GM19463 (cell line): ENCODE results near the gene WDR90.

Experiments
- ATAC-seq: cut with Tn5 transposase; IDR thresholded peaks from one replicate; pipeline ENCODE4 v1.9.1; 2021; ENCODE audit warnings: mild to moderate bottlenecking, moderate library complexity; ENCODE audit not compliant: unreplicated experiment

WDR90 gene

DNA sequence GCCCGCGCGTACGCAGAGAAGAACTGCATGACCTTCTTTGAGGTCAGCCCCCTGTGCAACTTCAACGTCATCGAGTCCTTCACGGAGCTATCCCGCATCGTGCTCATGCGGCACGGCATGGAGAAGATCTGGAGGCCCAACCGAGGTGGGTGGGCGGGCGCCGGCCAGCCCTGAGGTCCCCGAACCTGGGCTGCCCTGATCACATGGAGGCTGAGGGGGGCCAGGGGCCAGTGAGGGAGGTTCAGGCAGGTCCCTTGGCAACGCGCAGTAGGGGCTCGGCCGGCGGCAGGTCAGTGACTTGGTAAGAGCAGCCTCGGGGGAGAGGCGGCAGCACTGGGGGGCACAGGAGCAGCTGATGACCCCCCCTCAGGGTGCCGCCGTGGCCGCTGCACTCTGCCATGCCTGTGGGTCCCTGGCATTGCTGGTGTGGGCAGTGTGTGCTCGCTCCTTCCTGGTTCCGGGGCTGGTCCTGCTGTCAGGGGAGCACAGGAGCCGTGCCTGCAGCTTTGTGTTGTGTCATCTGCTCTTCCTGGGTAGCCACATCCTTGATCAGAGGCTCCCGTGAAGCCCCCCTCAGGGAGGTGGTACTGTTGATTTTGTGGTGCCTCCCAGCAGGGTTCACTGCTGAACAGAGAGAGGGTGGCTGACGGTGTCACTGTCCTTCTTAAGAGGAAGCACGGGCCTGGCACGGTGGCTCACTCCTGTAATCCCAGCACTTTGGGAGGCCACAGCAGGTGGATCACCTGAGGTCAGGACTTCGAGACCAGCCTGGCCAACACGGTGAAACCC is 23.0 kb upstream of the WDR90 start:
- ATAC-seq: no peak

DNA sequence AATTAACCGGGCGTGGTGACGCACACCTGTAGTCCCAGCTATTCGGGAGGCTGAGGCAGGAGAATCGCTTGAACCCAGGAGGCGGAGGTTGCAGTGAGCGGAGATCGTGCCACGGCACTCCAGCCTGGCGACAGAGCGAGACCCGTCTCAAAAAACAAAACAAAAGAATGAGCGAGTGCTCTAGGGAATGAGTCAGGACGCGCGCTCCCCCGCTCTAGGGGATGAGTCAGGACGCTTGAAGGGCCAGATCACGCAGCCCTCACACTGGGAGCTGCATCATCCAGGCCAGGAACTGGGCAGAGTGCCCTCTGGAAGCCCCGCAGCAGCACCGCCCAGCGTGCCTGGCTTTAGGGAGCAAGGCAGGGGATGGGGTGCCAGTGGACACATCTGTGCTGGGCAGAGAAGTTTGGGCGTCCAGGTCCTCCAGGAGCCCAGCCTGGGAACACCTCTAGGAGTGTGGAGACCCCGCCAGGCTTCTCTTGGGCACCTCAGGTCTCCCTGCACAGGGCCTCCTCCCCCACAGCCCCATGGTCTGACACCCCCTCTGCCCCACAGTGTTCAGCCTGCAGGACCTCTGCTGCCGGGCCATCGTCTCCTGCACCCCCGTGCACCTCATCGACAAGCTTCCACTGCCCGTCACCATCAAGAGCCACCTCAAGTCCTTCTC is 22.2 kb upstream of the WDR90 start:
- no peak for ATAC-seq

- no peak for ATAC-seq
Measured at GRCh38 chr16:627454-628239, 21.5 kb upstream of the WDR90 start.

GRCh38 chr16:628321-629061 is 20.7 kb upstream of the WDR90 start:
- ATAC-seq: no peak

DNA sequence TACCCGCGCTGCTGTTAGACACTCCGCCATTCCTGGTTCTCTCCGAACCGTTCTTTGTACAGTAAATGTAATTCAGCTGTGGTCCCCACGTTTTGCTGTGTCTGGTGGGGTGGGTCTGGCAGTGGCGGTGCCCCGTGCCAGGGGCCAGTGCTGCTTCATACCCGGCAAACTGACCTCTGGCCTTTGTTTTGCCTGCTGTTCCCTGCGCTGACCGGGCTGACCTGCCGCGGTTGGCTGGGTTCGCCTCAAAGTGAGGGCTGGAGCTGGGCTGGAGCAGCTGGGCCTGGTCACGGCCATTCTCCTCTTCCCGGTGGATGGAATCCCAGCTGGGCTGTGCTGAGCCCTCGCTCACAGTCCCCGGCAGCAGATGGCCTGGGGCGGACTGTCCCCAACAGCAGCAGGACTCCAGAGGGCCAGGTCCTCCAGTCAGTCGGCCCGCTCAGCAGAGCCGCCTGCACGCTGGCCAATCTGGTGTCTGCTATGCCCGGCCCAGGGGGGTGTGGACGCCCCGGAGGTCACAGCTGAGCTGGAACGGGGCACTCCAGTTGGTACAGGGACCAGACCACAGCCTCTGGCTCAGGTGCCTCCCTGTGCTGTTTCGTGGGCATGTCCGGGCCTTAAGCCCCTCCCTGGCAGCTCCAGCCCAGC is 19.9 kb upstream of the WDR90 start:
- no peak for ATAC-seq

- ATAC-seq: no peak
Measured at GRCh38 chr16:629833-630248, 19.3 kb upstream of the WDR90 start.

DNA sequence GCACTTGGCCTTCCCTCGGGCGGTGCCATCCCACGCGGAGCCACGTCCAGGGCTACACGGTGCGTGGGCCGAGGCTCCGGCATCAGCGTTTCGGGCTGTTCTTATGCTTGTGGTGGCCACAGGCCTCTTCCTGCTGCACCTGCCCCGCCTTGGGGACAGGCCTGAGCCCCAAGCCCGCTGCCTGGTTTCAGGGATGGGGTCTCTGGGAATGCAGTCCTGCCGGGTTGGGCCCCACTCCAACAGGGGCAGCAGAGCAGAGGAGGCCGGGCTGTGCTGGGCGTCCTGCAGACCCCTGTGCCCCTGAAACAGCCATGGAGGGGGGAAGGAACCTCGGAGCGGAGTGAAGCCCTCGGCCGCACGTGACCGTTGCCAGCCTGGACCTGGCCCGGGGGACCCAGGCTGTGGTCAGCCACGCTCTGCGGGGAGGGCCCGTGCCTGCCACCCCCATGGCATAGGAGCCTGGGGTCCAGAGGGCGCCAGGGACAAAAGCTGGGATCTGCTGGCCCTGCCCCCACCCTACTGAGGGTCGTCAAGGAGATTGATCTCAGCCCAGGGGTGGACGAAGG is 18.8 kb upstream of the WDR90 start:
- ATAC-seq: no peak

DNA sequence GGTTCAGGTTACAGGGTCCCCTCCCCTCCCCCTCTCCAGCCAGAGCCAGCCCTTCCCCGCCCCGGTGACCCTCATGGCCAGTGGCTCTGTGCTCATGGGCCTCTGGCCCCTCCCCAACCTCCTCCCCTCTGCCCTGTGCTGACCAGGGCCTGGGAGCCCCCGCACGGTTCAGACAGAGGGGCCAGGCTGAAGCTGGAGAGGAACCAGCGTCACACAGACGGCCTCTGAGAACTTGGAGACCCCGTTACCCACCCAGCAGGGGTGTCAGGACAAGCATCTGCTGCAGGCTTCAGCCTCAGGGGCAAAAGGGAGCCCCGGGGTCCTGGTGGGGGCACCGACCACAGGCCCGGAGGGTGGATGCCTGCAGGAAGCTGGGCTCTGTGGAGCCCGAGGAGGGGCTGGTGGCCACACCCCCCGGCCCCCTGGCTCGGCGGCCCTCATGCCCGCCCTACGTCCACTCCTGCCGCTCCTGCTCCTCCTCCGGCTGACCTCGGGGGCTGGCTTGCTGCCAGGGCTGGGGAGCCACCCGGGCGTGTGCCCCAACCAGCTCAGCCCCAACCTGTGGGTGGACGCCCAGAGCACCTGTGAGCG is 18.3 kb upstream of the WDR90 start, which contains the start of gene WFIKKN1:
TSS of gene WFIKKN1 (plus strand) at position 171 of the 591 bp plus-strand sequence. CDS start at position 440, 269 bp downstream.
- no peak for ATAC-seq

GRCh38 chr16:631808-632358 is 17.3 kb upstream of the WDR90 start:
- no peak for ATAC-seq

DNA sequence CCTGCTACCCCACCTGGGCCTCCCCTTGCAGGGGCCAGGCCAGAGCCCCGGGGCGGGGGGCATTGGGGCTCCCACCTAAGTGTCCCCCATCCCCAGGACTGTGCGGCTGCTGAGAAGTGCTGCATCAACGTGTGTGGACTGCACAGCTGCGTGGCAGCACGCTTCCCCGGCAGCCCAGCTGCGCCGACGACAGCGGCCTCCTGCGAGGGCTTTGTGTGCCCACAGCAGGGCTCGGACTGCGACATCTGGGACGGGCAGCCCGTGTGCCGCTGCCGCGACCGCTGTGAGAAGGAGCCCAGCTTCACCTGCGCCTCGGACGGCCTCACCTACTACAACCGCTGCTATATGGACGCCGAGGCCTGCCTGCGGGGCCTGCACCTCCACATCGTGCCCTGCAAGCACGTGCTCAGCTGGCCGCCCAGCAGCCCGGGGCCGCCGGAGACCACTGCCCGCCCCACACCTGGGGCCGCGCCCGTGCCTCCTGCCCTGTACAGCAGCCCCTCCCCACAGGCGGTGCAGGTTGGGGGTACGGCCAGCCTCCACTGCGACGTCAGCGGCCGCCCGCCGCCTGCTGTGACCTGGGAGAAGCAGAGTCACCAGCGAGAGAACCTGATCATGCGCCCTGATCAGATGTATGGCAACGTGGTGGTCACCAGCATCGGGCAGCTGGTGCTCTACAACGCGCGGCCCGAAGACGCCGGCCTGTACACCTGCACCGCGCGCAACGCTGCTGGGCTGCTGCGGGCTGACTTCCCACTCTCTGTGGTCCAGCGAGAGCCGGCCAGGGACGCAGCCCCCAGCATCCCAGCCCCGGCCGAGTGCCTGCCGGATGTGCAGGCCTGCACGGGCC is 16.5 kb upstream of the WDR90 start:
- ATAC-seq: no peak

GRCh38 chr16:633336-634050 is 15.7 kb upstream of the WDR90 start:
- no peak for ATAC-seq

DNA sequence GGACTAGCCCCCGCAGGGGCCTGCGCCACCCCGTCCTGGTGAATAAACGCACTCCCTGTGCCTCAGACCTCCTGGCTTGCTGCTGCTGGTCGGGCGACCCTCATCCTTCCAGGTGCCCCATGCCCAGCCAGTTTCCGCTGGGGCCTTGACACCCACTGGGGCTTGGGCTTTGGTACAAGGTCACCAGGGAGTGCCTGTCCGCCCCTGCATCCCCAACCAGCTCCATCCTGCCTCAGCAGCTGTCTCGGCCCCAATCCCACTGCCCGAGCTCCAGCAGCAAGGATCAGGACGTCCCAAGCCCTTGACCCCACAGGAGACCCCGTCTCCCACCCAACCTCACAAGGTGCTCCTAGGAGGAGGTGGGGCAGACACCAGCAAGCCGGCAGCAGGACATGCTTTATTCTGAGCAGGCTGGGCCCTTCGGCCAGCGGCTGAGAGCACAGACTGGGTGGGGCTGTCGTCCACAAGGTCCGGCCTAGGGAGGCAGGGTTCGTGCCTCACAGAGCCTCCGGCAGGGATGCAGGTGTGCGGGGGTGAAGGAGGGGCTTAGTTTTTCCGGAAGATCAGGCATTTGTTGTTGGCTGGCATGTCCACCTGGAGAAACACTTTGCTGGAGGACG is 15.0 kb upstream of the WDR90 start:
- ATAC-seq: no peak

DNA sequence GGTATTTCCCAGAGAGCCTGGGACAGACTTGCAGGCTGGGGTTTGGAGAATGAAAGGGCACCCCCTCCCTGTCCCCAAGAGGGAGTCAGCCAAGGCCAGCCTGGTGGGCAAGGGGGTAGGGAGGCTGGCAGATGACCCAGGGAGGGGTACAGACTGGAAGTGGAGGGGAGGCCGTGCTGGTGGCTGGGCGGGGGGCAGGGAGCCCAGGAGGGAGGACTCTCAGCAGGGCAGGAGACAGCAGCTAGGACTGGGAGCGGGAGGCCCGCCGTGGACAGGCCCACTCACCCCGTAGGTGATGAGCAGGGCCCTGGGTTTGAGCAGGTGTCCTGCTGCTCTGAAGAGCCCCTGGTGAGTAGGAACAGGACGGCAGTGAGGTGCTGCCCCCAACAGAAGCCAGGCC is 14.2 kb upstream of the WDR90 start:
- ATAC-seq: no peak

- ATAC-seq: peak; percentile 12
Measured at GRCh38 chr16:635573-636205, 13.5 kb upstream of the WDR90 start.

DNA sequence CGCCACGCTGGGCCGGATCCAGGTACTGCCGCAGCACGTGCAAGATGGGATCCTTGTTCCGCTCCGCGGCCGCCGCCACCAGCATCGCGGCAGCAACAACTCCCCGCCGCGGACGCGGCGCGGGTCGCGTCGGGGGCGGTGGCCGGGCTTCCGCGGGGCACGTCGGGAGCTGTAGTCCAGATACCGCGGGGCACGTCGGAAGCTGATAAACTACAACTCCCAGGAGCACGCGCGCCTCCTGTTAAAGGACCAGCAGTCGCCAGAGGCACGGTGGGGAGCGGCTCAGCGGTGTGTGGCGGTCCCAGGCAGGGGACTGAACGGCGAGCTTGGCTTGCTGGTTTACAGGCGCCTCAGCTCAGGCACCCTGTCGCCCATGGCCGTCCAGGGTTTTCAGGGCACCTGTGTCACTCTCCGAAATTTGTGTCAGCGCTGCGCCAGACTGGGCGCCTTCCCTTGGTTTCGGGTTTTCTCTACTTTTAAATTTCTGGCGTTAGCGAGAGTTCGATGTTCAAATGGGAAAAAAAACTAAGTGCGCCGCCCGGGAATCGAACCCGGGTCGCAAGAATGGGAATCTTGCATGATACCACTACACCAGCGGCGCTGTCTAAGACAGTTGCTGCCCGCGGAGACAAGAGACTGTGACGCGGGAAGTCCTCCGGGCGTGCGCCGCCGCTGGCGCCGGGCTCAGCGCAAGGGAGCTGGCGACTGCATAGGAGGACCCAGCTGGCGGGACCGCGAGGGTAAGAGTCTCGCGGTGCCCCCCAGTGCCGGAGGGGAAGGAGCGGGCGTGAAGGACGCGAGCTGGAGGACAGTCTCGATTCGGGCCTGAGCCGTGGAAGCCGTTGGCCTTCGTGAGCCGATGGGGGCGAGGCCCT is 12.7 kb upstream of the WDR90 start, which contains the start of gene METTL26:
TSS of gene METTL26 (minus strand) at position 100 of the 875 bp plus-strand sequence. CDS start at position 85, 15 bp downstream.
- ATAC-seq: peak; percentile 74
